AML-193 (cell line): ENCODE data around the gene FAAP100.

Source experiments
- DNase-seq, 2 experiments: peaks; one replicate each; lab custom pipeline; 2025; lab: John Stamatoyannopoulos, UW

Gene FAAP100

GRCh38 chr17:81577278-81578000 is 25.3 kb upstream of the FAAP100 start:
- DNase-seq: peak; percentile 91 to 93

DNA sequence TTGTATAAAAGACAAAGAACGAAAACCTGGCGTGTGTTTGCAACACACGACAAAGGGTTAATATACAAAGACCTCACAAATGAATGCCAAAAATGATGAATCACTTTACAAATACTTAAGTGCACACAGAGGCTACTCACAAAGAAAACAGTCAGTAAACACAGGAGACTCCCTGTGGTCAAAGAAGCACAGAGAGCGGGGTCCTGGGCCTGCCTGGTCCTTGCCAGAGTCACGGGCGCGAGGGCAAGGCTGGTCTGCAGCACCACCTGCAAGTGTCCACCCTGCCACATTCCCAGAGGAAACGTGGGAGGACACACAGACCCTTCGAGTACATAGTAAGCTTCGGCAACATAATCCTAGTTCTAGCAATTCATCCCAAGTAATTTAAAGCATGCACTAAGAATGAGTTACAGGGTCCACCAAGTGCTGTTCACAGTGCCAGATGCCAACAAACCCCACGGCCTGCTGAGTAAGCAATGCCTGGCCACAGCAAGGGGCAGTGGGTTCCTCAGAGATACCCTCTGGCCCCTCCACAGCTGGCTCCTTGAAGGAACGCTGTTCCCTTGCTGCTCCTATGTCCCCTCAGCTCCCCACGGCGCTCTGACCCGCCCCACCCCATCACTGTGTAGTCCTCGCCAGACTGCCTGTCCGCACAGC is 24.6 kb upstream of the FAAP100 start:
- DNase-seq: no peak

- no peak for DNase-seq
These were observed 23.7 kb upstream of the FAAP100 start for GRCh38 chr17:81575836-81576235.

DNA sequence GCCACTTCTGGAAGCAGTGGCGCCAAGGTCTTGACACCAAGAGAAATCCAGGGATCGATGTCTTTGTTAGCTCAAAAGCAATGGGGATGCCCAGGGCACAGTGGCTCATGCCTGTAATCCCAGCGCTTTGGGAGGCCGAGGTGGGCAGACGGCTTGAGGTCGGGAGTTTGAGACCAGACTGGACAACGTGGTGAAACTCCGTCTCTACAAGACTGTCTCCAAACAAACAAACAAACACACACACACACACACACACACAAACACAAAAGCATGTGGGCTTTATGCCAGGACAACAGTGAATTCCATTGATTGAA is 22.4 kb upstream of the FAAP100 start:
- no peak for DNase-seq

DNA sequence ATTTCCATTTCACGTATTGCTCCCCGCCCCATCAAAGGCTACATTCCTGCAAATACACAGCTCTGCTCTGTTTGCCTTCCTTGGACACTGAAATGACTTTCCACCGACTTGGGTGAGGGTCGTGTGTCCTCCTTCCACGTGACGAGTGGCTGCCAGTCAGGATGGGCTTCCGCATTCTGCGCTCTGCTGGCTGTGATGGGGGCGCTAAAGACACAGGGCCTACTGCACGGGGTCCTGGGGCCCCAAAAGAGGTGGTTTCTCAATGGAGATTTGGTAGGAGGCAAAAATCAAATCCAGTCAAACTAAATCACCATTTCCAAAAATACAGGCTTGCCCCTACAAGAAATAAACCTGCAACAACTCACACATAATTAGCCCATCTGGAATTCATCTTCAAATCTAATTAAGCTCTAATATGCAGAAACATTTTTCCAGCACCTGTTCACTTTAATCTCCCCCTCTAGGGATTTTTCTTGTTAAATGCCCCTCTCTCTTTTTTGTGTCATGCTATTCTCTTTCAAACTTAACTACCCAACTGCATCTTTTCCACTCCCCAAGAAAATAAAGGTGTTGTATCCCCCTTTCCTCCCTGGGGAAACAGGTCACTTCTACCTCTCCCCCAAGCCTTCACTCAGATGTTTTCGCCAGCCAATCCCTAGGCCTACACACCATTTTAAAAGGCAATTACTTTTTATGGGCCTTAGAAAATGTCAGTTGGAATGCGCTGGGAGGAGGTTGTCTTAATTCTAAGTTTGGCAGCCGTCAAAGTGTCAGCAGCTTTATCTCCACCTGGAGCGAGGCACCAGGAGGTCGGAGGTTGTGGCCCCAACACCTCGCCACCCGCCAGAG is 21.9 kb upstream of the FAAP100 start:
- no peak for DNase-seq

DNA sequence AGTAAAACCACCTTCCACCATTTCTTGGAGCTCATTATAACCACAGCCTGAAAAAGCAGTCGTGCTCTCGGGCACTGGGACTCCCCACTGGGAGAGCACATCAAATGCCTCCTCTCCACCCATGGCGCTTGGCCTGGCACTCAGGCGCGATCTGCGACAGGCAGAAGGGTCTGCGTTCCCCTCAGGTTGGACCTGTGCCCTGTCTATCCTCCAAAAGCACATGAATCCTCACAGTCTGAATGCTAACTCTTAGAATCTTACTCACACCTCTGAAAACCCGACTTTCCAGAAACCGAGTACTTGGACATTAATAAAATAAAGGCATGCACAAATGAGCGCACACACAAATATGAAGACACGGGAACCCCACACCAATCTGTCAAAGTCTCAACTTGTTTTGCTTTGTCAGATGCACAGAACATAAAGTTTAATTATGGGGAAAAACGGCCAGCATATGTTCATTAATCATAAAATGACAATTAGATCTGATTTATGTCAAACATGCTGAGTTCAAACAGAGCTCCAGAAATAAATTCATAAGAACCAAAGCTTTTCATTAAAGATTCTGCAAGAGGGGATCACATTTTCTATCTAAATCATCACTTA is 20.5 kb upstream of the FAAP100 start:
- DNase-seq: no peak

DNA sequence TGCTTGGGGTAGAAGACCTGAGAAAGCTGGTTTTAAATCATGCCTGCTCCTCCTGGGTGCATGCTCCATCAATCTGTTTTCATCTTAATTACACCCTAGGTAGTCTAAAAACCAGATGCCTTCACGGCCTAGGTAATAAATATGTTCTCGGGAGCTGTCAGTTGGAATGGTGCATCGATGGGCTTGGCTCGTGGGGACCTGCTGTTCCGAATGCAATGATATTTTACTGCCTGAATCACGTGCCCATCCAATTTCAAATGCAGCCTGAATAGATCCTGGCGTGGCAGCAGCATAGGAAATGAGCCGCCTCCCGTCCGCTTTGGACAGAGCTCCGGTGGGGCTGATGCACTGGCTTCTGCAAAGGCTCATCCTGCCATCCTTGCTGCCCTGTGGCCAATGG is 18.8 kb upstream of the FAAP100 start:
- no peak for DNase-seq

- no peak for DNase-seq
These were observed 17.9 kb upstream of the FAAP100 start for GRCh38 chr17:81569986-81570514.

GRCh38 chr17:81568416-81568815 is 16.3 kb upstream of the FAAP100 start:
- DNase-seq: no peak

DNA sequence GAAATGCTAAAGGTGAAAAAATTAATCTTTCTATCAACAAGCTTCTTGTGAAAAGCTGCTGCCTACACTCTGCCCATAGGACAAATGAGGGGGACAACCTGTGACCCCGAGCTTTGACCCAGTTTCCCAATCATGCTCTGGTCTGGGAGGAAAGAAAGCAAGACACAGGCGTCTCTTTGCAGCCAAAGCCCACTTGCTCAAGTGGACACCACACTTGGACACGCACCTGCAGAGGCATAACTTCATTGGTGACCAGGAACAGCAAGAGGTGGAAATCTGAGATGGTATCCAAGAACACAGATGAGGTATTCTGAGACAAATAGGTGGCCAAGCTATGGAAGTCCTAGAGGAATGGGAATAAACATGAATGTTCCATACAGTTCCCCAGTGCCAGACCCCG is 15.0 kb upstream of the FAAP100 start:
- no peak for DNase-seq

DNA sequence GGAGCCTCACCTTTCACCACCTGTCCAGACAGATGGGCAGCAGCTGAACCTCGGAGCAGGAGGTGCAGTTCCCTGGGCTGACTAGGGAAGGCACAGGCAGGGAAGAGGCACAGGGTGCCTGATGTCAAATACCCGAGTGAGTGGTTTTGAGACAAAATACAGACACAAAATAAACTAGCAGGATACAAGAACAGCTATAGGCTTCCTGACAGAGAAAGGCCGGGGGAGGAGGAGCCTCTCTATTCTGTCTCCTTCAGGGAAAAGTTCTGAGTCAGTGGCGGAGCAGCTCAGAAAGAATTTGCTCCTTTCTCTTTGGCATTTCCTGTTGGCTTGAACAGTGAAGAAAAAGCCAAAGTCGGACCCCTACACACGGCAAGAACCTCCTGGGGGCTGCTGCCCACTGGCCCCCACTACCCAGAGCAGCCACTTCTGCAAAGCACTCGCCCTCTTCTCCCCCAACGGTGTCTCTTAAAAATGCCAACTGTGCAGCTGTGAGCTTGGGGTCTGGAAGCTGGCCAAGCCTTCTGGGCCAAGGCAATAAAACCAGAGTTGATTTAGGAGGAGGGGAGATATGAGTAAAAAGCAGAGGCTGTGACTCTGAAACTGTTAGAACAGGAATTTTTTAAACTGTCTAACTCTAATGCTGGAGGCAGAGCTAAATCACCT is 14.4 kb upstream of the FAAP100 start:
- DNase-seq: no peak

GRCh38 chr17:81565231-81565630 is 13.1 kb upstream of the FAAP100 start:
- DNase-seq: no peak

- no peak for DNase-seq
These were observed 12.6 kb upstream of the FAAP100 start for GRCh38 chr17:81564778-81565177.

GRCh38 chr17:81563861-81564586 is 11.9 kb upstream of the FAAP100 start:
- peak in 1 of 2 experiments; percentile 22 for DNase-seq

GRCh38 chr17:81561494-81561885 is 9.3 kb upstream of the FAAP100 start:
- no peak for DNase-seq

- DNase-seq: no peak
These were observed 7.0 kb upstream of the FAAP100 start for GRCh38 chr17:81558941-81559806.

DNA sequence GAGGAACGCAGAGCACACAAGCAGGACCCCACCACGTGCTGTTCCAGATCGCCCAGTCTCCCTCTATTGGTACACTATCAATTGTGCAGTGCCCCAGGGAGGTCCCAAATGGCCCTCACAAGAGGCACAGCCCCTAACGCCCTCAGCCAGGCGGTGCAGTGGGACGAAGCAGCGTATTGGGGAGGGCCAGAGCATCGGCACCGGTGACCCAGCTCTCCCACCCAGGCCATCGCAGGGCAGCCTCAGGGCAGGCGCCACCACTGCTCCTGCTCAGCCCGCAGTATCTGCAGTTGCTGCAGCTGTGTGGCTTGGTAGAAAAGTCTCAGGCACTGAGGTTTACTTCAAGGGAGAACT is 5.9 kb upstream of the FAAP100 start:
- DNase-seq: no peak

DNA sequence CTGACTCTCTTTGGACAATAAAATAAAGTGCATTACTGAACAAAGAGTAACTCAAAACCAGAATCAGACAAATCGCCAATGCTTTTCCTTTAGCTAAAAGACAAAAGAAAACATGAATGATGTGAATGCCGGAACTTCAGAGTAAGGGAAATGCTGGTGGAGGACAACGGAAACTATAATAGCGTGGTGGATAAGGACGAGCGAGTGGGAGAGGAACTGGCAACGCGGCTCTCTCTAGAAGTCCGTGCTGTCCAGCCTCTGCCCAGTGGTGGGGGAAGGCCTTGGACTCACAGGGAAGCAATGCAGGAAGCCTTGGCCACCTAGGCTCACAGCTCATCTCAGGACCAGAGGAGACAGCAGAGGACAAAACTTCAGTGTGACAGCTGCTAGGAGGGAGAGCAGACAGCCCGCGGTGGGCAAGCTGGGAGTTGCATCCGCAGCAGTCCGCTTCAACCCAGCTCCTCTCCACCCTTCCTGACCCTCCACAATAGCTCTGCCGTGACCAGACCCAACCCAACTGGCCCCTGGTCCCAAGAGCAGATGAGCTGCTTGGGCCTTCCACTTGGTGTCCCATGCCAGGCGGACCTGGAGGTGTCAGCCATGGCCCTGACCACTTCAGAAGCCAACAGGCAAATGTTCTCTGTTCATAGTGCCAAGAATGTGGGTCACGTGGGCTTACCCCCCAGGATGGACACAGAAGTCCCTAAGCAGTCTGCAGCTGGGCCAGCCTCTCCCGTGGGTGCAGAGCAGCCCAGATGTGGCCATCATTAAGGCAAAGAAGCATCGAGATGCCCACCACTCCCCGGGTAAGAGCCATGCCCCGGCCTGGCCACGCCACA is 5.3 kb upstream of the FAAP100 start:
- no peak for DNase-seq

DNA sequence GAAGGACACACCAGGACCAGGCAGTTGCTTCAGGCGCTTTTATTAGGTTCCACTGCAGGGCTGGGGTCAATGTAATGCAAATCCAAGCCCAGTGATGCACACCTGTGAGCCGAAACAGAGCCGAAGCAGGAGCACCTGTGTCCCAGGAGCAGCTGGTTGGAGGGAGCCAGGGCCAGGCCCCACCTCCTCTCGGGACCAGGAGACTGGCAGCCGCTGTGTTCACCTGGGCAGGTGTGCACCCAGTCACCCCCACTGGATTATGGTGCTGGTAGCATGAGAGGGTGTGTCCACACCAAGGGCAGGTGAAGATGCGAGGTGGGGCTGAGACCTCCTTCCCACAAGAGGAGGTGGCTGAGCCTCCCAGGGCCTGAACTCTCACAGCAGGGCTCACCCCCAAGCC is 4.7 kb upstream of the FAAP100 start:
- no peak for DNase-seq
